ENCODE measurements around the gene TFAP2B.

The TFAP2B gene

GRCh38 chr6:50791900-50792508 is 26.7 kb upstream of the TFAP2B start:
- H3K27ac ChIP-seq (replicated peaks): no peak overlapping the region
- TF ChIP-seq POLR2AphosphoS5 (IDR thresholded peaks at IDR 0.05; ENCODE audit: low read depth) (no peak), CTCF (IDR thresholded peaks at IDR 0.05; ENCODE audit: insufficient read depth, low read length) (peak; percentile 33), GABPA (IDR thresholded peaks at IDR 0.05; ENCODE audit: low read depth) (no peak), SPI1 (IDR thresholded peaks at IDR 0.05; ENCODE audit: borderline replicate concordance, low read depth) (peak; percentile 70; the same call in 1 of the 2 replicates)
- TF ChIP-seq, protein P1, sequence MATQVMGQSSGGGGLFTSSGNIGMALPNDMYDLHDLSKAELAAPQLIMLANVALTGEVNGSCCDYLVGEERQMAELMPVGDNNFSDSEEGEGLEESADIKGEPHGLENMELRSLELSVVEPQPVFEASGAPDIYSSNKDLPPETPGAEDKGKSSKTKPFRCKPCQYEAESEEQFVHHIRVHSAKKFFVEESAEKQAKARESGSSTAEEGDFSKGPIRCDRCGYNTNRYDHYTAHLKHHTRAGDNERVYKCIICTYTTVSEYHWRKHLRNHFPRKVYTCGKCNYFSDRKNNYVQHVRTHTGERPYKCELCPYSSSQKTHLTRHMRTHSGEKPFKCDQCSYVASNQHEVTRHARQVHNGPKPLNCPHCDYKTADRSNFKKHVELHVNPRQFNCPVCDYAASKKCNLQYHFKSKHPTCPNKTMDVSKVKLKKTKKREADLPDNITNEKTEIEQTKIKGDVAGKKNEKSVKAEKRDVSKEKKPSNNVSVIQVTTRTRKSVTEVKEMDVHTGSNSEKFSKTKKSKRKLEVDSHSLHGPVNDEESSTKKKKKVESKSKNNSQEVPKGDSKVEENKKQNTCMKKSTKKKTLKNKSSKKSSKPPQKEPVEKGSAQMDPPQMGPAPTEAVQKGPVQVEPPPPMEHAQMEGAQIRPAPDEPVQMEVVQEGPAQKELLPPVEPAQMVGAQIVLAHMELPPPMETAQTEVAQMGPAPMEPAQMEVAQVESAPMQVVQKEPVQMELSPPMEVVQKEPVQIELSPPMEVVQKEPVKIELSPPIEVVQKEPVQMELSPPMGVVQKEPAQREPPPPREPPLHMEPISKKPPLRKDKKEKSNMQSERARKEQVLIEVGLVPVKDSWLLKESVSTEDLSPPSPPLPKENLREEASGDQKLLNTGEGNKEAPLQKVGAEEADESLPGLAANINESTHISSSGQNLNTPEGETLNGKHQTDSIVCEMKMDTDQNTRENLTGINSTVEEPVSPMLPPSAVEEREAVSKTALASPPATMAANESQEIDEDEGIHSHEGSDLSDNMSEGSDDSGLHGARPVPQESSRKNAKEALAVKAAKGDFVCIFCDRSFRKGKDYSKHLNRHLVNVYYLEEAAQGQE (IDR thresholded peaks at IDR 0.05; ENCODE audit: insufficient replicate concordance, low read depth): no peak
- no peak overlapping the region for H3K4me3 ChIP-seq (replicated peaks; ENCODE audit: insufficient read depth, low read length)
- no peaks in the 10 kb centered on the region for H3K27me3 ChIP-seq (ENCODE audit: insufficient read depth, poor library complexity, severe bottlenecking)
- DNase-seq (ENCODE audit: low read depth in 1 of 2, low spot score in 1 of 2): peak in 1 of 2 experiments; percentile 15

GRCh38 chr6:50792771-50793170 is 25.9 kb upstream of the TFAP2B start:
- no peak for TF ChIP-seq GABPA (IDR thresholded peaks at IDR 0.05; ENCODE audit: low read depth)
- TF ChIP-seq, protein P1 (IDR thresholded peaks at IDR 0.05; ENCODE audit: insufficient replicate concordance, low read depth): no peak
- TF ChIP-seq POLR2AphosphoS5 (IDR thresholded peaks at IDR 0.05; ENCODE audit: low read depth): no peak
- no peak for TF ChIP-seq CTCF (IDR thresholded peaks at IDR 0.05; ENCODE audit: insufficient read depth, low read length)
- no peak for TF ChIP-seq SPI1 (IDR thresholded peaks at IDR 0.05; ENCODE audit: borderline replicate concordance, low read depth)
- Histone ChIP-seq H3K27me3 (ENCODE audit: insufficient read depth, poor library complexity, severe bottlenecking) (no peaks in the 10 kb centered on the region), H3K4me3 (replicated peaks; ENCODE audit: insufficient read depth, low read length) (no peak overlapping the region), H3K27ac (replicated peaks) (no peak overlapping the region)
- no peak for DNase-seq (ENCODE audit: low read depth in 1 of 2, low spot score in 1 of 2)

DNA sequence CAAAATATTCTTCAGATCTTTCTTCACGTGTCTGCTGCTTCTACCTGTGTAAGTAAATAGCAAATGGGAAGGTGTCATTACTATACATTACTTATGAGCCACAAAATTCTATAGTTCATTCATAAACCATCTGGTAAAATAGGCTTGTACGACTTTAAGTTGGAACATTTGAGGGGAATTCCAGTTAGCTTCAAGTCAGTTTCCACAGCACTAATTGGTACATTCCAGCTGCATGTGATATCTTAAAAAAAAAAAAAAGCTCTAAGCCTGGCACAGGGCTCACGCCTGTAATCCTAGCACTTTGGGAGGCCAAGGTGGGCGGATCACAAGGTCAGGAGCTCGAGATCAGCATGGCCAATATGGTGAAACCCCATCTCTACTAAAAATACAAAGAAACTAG is 23.1 kb upstream of the TFAP2B start:
- TF ChIP-seq, protein P1 (IDR thresholded peaks at IDR 0.05; ENCODE audit: insufficient replicate concordance, low read depth): no peak
- TF ChIP-seq SPI1 (IDR thresholded peaks at IDR 0.05; ENCODE audit: borderline replicate concordance, low read depth) (no peak), GABPA (IDR thresholded peaks at IDR 0.05; ENCODE audit: low read depth) (no peak)
- DNase-seq (ENCODE audit: low read depth in 1 of 2, low spot score in 1 of 2): no peak
- Histone ChIP-seq H3K27me3 (ENCODE audit: insufficient read depth, poor library complexity, severe bottlenecking) (no peaks in the 10 kb centered on the region), H3K27ac (replicated peaks) (no peak overlapping the region), H3K4me3 (replicated peaks; ENCODE audit: insufficient read depth, low read length) (no peak overlapping the region)
